Measurements from ENCODE around the gene RPTOR.

DNA sequence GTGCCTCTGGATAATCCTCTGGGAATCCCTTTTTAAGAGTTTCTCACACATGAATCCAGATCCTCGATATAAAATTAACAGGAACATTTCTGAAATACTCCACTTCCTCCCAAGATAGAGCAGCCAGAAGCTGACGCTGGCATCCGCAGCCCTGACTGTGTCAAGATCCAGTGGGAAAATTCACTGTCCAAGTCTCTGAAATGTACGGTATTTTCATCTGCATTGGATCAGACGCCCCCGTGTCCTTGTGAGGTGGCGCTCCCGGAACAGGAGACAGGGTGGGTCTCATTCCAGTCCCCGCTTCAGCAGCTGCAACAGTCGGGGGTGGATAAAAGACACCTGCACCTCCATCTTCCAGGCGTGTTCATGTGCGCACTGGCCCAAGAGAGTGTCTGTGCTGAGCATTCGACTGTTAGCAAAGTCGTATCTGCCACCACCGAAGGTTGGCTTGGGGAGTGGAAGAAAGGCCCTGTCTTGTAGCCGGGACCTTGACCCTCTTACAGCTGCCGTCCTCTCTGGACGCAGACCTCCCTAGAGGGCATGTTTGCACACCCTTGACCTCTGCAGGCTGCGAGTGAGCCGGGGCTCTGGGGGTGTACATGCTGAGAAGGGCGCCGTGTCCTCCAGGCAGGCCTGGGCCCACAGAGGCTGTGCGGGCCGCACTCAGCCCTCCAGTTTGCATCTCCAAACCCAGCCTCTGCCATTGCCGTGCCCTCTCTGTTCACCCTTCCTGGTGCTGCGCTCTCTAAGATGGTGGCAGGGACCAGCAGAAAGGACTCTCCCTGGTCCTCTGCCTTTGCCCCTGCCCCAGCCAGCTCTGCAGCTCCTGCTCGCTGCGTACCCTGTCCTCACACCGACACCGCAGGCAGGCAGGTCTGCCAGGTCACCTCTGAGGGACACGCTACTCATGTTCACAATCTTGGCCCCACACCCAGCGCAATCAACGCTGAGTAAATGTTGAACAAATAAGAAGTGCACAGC, 375.0 kb downstream of the RPTOR start:
- TF ChIP-seq CTCF (IDR thresholded peaks at IDR 0.05; ENCODE audit: low read depth, low read length) (no peak), EZH2phosphoT487 (IDR thresholded peaks at IDR 0.05; ENCODE audit: low read depth) (no peak)
